Superior temporal gyrus (tissue), 1 donor: ENCODE results near the gene EBF3.

ENCODE experiments used
- DNase-seq: peaks from one replicate; pipeline ENCODE4 v3.0.0-alpha.2; 2016; ENCODE audit errors: extremely low spot score

The EBF3 gene

GRCh38 chr10:129963641-129964501, at the start of gene EBF3:
Gene EBF3, minus strand, starts transcription at chr10:129964274. Its CDS starts 506 bp downstream, at chr10:129963768.
- no peak for DNase-seq

- DNase-seq, result no peak
Measured at GRCh38 chr10:130013335-130014262, 49.5 kb upstream of the EBF3 start.

- DNase-seq, result no peak
Measured at GRCh38 chr10:130012129-130012528, 48.1 kb upstream of the EBF3 start.

DNA sequence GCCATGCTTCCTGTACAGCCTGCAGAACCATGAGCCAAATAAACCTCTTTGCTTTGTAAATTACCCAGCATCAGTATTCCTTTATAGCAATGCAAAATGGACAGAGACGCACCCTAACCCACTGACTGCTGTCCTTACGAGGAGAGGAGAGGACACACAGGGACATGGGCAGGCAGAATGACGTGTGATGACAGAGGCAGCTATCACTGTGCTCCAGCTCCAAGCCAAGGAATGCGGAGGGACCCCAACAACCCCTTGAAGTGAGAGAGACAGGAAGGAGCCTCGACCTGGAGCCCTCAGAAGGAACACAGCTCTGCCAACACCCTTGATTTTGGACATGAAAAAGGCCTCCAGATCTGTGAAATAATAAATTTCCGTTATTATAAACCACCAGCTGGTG, 46.6 kb upstream of the EBF3 start:
- DNase-seq, result no peak

DNA sequence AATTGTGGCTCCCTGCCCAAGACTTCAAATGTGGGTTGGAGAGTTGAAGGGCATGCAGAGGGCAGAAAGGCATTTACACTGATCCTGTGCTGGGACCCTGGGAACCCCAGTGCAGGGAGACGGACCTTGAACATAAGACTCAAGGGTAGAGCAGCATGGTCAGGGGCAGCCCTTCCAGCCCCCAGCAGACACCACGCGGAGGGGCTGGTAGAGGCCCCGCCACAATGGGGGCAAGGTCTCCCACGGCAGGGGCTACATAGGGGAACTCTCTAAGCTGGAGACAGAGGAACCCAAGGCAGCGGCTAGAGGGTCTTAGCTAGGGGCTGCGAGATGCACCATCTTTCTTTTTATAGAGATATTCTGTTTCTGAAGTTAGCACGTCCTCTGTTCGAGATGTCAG, 45.2 kb upstream of the EBF3 start:
- no peak for DNase-seq

DNA sequence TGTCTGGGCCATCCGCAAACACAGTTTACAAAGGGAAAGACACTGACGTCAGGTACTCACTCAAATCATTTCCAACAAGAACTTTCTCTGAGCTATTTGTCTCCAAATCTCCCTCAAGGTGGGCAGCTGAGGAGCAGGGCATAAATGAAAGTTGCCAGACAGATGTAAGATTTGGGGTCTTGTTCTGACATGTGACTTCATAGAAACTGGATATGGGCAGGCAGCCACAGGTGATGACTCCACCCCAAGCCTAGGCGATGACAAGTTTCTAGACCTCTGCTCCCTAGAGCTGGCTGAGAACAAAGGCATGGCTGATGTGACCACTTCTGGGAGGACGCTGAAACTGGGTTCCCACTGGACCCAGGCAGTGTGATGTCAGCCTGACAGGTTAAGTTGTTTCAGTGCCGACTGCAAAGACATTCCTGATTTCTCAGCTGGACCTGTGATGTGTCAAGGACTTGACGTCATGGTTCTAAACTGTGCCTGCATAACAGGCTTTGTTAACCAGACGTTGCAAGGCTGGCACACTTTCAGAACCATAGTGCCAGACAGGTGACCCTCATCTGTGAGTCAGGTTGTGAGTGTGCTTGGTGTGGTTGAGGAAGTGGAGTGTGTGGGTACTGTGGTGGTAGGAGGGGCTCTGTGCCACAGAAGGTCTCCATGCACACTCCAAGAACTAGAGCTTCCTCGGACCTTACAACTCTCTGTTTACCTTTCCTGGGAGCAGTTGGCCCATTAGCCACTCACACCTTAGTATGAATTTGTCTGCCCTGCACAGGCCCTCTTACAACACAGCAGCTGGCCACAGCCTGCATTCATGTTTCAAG, 39.9 kb upstream of the EBF3 start:
- no peak for DNase-seq

GRCh38 chr10:130003166-130003565, 39.1 kb upstream of the EBF3 start:
- DNase-seq, result no peak

GRCh38 chr10:130002606-130003005, 38.5 kb upstream of the EBF3 start:
- DNase-seq, result no peak

DNA sequence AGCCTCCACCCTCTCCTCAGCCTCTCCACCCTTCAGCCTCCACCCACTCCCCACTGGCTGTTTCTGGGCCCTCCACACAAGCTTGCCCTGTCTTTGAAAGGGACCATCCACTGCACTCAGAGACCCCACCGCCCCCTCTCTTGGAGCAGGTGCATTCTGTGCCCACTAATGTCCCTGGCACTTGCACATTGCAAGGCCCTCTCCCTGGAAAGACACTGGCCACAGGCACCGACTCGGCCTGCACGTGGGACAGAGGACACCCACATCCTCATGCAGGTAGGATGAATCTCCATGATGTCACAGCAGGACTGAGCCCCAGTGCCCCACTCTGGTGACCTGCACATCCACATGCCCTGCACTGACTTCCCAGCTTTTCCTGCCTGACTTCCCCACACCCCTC, 36.8 kb upstream of the EBF3 start:
- no peak for DNase-seq

- DNase-seq, result no peak
Measured at GRCh38 chr10:129999140-129999539, 35.1 kb upstream of the EBF3 start.

DNA sequence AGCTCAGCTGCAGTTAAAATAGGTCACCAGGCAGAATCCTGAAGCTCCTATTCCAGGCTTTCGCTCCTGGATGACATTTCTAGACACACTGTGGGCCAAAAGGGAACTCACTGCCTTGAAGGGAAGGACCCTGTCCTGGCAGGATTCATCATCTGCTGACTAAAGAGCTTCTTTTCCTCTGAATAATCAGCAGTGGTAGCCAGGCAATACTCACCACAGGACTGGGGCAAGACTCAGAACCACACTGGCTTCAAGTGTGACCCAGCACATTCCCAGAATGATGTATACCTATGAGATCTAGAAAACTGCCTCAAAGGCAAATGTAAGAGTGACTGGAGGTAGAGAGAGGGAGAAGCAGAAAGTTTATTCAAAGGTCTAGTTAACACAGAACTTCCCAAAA, 29.5 kb upstream of the EBF3 start:
- DNase-seq, result no peak

DNA sequence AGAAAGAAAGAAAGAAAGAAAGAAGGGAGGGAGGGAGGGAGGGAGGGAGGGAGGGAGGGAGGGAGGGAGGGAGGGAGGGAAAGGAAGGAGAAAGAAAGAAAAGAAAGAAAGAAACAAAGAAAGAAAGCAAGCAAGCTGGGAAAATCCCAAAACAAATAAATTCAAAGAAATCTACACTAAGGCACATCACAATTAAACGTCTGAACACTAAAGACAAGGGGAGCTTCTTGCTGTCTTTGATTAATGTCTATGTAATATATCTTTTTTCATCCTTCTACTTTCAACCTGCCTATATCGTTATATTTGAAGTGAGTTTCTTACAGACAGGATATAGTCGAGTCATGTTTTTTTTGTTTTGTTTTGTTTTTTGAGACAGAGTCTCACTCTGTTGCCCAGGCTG, 28.3 kb upstream of the EBF3 start:
- no peak for DNase-seq

- no peak for DNase-seq
Measured at GRCh38 chr10:129982825-129983224, 18.8 kb upstream of the EBF3 start.

GRCh38 chr10:129978980-129979379, 14.9 kb upstream of the EBF3 start:
- no peak for DNase-seq

GRCh38 chr10:129978322-129978721, 14.2 kb upstream of the EBF3 start:
- DNase-seq, result no peak

- no peak for DNase-seq
Measured at GRCh38 chr10:129977794-129978193, 13.7 kb upstream of the EBF3 start.

DNA sequence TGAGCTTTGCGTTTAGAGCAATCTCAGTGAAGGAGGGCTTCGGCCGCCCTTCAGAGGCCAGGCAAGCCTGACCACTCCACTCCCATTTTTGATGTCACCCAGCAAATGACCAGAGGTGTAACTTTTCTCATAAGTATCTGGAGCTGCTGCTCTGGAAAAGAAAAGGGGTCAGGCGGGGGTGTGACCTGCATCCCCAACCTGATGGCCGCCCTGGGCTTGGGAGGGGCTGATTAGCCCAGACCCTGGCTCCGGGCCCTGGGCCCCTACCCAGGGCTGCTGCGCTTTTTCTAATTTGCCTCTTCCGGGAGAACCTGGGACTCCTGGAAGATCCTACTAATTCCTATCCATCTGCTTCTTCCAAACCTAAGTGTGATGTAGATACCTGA, 9.6 kb upstream of the EBF3 start:
- no peak for DNase-seq

DNA sequence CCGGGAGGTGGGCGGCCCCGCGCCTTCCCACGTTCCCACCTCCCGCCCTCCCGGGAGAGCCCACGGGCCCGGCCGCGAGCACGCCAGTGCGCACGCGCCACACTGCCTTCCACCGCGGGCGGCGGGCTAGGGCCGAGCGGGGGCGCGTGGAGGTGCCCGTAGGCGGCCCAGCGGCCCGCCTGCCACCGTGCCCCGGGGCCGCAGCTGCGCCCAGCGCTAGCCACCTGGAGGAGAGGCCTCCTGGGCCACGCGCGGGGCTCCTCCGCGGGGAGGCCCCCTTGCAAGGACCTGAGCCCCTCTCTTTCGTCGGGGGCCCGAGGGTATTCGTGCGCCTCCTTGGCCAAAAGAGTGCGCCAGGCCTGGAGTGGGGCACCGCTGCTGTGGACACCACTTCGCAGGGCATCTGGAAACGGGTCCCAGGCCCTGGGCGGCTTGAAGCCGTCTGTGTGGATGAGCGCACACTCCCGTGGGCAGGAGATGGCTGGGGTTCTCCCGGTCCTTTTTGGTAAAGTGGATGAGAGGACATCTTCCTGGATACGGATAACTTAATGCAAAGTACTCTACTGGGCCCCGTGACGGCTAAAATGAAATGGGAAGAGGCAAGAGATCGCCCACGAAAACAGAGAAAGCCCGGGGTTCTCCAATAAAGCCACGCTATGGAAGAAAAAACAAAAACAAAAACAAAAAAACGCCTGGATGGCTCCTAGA, 9.0 kb upstream of the EBF3 start:
- DNase-seq, result no peak

- no peak for DNase-seq
Measured at GRCh38 chr10:129972145-129972965, 8.3 kb upstream of the EBF3 start.

- DNase-seq, result no peak
Measured at GRCh38 chr10:129971381-129972144, 7.5 kb upstream of the EBF3 start.
